K562 (cell line): ENCODE measurements around the gene PLD1. TPM values are rescaled to one million over a fixed set of nuclear protein-coding genes. Genes with fewer than 3 reads are reported as not detected.

Source experiments
- CEBPB ChIP-seq: fragments of 450-650 bp; IDR thresholded peaks from 2 replicates; pipeline ENCODE4 v1.6.1; 2016; ENCODE audit warnings: missing genetic modification characterization, missing compliant biosample characterization
- ESRRA ChIP-seq: fragments of 450-650 bp; IDR thresholded peaks from 2 replicates; pipeline ENCODE4 v1.6.1; 2014; ENCODE audit warnings: low read depth, mild to moderate bottlenecking, moderate library complexity, borderline replicate concordance
- NRF1 ChIP-seq, 2 experiments: fragments of 450-650 bp; IDR thresholded peaks in 1 of 2; conservative IDR thresholded peaks in 1 of 2; 2 replicates each; pipeline ENCODE4 v1.6.1; 2014; ENCODE audit warnings: mild to moderate bottlenecking in 2 of 2
- SREBF2 ChIP-seq: sonication (generic); formaldehyde crosslinking; IDR thresholded peaks from 2 replicates; pipeline ENCODE4 v1.4.0; 2020; ENCODE audit warnings: mild to moderate bottlenecking, missing genetic modification reagents
- TCF3 ChIP-seq: sonication (generic); formaldehyde crosslinking; IDR thresholded peaks from 2 replicates; pipeline ENCODE4 v1.4.0; 2020; ENCODE audit warnings: mild to moderate bottlenecking, missing genetic modification reagents
- ZNF384 ChIP-seq: IDR thresholded peaks from 2 replicates; pipeline ENCODE4 v1.6.1; 2012; ENCODE audit warnings: low read depth, low read length, improper control_type of control experiment
- ZNF408 ChIP-seq: fragments of 250-450 bp; sonication (Bioruptor Pico); IDR thresholded peaks from 2 replicates; pipeline ENCODE4 v1.4.0; 2020; ENCODE audit warnings: low read depth, mild to moderate bottlenecking, moderate library complexity
- polyA plus RNA-seq, 8 experiments: library from polyadenylated mRNA; depleted of rRNA in 4 of 8; stranded (reverse) in 5 of 8; unstranded in 3 of 8; fragments of >200 nt; fragmentation: Nextera tagmentation in 2 of 8; fragmentation: Illumina TruSeq in 1 of 8; extraction: Ambion mirVana in 2 of 8; extraction: Trizol in 1 of 8; gene quantifications; 2 replicates each; pipeline versions ENCODE4 v1.2.1 to v1.2.3, GENCODE V29; 2011 to 2014; ENCODE audit warnings: inconsistent platforms in 1 of 8, missing spikeins in 1 of 8
- total RNA-seq, 7 experiments: library from RNA; depleted of rRNA in 6 of 7; stranded (reverse); fragments of >200 nt in 6 of 7; fragmentation: Illumina TruSeq in 2 of 7; extraction: Trizol in 2 of 7; gene quantifications; 2 replicates each; pipeline versions ENCODE4 v1.2.1 to v1.2.3, GENCODE V29; 2011 to 2021; ENCODE audit warnings: low replicate concordance in 1 of 7
- TF ChIP-seq, protein P1 (sequence below): fragments of 450-650 bp; IDR thresholded peaks from 2 replicates; pipeline ENCODE4 v1.6.1; 2016; ENCODE audit warnings: mild to moderate bottlenecking, moderate library complexity
- TF ChIP-seq, protein P2 (sequence below), 2 experiments: fragments of 450-650 bp; conservative IDR thresholded peaks; 2 replicates each; pipeline ENCODE4 v1.6.1; 2017; ENCODE audit warnings: mild to moderate bottlenecking in 2 of 2, moderate library complexity in 2 of 2
- TF ChIP-seq, protein P3 (sequence below), 3 experiments: IDR thresholded peaks in 2 of 3; conservative IDR thresholded peaks in 1 of 3; 2 replicates each; pipeline ENCODE4 v1.5.1; 2011 to 2012; ENCODE audit warnings: low read length in 3 of 3, mild to moderate bottlenecking in 3 of 3, control low read depth in 2 of 3, improper control_type of control experiment in 1 of 3, inconsistent platforms in 1 of 3, low read depth in 1 of 3, mixed read lengths in 1 of 3, moderate library complexity in 1 of 3; ENCODE audit not compliant: insufficient read depth in 2 of 3

Gene PLD1
- total and polyA plus RNA-seq, 9 of the 15 experiments (the other 6 are each of a cell fraction or from before 2014, with no cell fraction given), result 8.4 to 26.1 (median 18.6) TPM

DNA sequence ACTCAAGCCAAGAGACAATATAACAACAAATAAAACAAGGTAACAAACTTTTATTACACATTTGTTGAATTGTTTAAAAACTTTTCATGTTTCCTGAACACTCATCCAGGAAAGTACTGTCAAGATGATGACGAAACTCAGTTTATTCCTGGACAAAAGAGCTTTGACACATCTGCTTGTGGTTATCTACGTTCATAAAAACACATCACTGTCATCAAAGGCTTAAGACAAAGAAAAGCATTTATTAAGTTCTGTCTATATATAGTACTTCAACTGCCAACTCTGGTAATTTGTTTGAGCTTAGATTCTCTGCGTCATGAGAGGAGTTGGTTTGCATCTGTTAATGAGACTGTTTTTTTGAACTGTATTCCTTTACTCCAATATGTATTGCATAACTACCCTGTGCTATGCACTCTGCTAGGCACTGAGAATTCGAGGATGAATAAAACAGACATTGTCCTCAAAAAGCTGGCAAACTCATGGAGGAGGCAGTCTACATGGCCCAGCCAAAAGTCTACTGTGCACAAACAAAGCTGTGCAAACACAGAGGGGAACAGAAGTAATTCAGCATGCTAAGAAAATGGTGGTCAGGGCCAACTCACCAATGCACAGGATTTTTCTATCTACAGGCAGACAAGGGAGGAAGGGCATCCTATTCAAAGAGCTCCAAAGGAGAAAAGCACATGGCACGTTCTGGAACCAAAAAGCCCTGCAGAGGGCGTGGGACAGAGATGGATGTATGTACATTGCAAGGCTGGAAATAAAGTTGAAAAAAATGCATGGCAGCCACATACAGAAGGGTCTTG lies 21.5 kb downstream of the PLD1 start (continued):
- TF ChIP-seq, protein P1, sequence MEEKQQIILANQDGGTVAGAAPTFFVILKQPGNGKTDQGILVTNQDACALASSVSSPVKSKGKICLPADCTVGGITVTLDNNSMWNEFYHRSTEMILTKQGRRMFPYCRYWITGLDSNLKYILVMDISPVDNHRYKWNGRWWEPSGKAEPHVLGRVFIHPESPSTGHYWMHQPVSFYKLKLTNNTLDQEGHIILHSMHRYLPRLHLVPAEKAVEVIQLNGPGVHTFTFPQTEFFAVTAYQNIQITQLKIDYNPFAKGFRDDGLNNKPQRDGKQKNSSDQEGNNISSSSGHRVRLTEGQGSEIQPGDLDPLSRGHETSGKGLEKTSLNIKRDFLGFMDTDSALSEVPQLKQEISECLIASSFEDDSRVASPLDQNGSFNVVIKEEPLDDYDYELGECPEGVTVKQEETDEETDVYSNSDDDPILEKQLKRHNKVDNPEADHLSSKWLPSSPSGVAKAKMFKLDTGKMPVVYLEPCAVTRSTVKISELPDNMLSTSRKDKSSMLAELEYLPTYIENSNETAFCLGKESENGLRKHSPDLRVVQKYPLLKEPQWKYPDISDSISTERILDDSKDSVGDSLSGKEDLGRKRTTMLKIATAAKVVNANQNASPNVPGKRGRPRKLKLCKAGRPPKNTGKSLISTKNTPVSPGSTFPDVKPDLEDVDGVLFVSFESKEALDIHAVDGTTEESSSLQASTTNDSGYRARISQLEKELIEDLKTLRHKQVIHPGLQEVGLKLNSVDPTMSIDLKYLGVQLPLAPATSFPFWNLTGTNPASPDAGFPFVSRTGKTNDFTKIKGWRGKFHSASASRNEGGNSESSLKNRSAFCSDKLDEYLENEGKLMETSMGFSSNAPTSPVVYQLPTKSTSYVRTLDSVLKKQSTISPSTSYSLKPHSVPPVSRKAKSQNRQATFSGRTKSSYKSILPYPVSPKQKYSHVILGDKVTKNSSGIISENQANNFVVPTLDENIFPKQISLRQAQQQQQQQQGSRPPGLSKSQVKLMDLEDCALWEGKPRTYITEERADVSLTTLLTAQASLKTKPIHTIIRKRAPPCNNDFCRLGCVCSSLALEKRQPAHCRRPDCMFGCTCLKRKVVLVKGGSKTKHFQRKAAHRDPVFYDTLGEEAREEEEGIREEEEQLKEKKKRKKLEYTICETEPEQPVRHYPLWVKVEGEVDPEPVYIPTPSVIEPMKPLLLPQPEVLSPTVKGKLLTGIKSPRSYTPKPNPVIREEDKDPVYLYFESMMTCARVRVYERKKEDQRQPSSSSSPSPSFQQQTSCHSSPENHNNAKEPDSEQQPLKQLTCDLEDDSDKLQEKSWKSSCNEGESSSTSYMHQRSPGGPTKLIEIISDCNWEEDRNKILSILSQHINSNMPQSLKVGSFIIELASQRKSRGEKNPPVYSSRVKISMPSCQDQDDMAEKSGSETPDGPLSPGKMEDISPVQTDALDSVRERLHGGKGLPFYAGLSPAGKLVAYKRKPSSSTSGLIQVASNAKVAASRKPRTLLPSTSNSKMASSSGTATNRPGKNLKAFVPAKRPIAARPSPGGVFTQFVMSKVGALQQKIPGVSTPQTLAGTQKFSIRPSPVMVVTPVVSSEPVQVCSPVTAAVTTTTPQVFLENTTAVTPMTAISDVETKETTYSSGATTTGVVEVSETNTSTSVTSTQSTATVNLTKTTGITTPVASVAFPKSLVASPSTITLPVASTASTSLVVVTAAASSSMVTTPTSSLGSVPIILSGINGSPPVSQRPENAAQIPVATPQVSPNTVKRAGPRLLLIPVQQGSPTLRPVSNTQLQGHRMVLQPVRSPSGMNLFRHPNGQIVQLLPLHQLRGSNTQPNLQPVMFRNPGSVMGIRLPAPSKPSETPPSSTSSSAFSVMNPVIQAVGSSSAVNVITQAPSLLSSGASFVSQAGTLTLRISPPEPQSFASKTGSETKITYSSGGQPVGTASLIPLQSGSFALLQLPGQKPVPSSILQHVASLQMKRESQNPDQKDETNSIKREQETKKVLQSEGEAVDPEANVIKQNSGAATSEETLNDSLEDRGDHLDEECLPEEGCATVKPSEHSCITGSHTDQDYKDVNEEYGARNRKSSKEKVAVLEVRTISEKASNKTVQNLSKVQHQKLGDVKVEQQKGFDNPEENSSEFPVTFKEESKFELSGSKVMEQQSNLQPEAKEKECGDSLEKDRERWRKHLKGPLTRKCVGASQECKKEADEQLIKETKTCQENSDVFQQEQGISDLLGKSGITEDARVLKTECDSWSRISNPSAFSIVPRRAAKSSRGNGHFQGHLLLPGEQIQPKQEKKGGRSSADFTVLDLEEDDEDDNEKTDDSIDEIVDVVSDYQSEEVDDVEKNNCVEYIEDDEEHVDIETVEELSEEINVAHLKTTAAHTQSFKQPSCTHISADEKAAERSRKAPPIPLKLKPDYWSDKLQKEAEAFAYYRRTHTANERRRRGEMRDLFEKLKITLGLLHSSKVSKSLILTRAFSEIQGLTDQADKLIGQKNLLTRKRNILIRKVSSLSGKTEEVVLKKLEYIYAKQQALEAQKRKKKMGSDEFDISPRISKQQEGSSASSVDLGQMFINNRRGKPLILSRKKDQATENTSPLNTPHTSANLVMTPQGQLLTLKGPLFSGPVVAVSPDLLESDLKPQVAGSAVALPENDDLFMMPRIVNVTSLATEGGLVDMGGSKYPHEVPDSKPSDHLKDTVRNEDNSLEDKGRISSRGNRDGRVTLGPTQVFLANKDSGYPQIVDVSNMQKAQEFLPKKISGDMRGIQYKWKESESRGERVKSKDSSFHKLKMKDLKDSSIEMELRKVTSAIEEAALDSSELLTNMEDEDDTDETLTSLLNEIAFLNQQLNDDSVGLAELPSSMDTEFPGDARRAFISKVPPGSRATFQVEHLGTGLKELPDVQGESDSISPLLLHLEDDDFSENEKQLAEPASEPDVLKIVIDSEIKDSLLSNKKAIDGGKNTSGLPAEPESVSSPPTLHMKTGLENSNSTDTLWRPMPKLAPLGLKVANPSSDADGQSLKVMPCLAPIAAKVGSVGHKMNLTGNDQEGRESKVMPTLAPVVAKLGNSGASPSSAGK, result peak; percentile 52
- TF ChIP-seq TCF3 (CRISPR knock-in tag), result peak; percentile 22; the same call in 1 of the 2 replicates
- TF ChIP-seq CEBPB (tag), result peak; percentile 58
- no peak for TF ChIP-seq SREBF2 (CRISPR knock-in tag)
- peak; percentile 64 for TF ChIP-seq ZNF384
- TF ChIP-seq NRF1 (conservative IDR thresholded peaks at IDR 0.05 in 1 of 2, IDR thresholded peaks at IDR 0.05 in 1 of 2), result no peak
- TF ChIP-seq, protein P2, sequence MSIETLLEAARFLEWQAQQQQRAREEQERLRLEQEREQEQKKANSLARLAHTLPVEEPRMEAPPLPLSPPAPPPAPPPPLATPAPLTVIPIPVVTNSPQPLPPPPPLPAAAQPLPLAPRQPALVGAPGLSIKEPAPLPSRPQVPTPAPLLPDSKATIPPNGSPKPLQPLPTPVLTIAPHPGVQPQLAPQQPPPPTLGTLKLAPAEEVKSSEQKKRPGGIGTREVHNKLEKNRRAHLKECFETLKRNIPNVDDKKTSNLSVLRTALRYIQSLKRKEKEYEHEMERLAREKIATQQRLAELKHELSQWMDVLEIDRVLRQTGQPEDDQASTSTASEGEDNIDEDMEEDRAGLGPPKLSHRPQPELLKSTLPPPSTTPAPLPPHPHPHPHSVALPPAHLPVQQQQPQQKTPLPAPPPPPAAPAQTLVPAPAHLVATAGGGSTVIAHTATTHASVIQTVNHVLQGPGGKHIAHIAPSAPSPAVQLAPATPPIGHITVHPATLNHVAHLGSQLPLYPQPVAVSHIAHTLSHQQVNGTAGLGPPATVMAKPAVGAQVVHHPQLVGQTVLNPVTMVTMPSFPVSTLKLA (conservative IDR thresholded peaks at IDR 0.05), result 0 out of 4 replicates have a peak, but pooled peaks have one; percentile 18 to 20
- TF ChIP-seq, protein P3, sequence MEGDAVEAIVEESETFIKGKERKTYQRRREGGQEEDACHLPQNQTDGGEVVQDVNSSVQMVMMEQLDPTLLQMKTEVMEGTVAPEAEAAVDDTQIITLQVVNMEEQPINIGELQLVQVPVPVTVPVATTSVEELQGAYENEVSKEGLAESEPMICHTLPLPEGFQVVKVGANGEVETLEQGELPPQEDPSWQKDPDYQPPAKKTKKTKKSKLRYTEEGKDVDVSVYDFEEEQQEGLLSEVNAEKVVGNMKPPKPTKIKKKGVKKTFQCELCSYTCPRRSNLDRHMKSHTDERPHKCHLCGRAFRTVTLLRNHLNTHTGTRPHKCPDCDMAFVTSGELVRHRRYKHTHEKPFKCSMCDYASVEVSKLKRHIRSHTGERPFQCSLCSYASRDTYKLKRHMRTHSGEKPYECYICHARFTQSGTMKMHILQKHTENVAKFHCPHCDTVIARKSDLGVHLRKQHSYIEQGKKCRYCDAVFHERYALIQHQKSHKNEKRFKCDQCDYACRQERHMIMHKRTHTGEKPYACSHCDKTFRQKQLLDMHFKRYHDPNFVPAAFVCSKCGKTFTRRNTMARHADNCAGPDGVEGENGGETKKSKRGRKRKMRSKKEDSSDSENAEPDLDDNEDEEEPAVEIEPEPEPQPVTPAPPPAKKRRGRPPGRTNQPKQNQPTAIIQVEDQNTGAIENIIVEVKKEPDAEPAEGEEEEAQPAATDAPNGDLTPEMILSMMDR (IDR thresholded peaks at IDR 0.05 in 2 of 3, conservative IDR thresholded peaks at IDR 0.05 in 1 of 3; ENCODE audit: insufficient read depth in 2 of 3, low read depth in 1 of 3, low read length in 3 of 3), result peak in 2 of 3 experiments; percentile 42 to 48; a peak in 4 of 6 replicates
- no peak for TF ChIP-seq ESRRA
- TF ChIP-seq ZNF408, result no peak
